GM21619 (cell line): ENCODE measurements around the gene HLCS.

Source experiments
- ATAC-seq: cut with Tn5 transposase; IDR thresholded peaks from one replicate; pipeline ENCODE4 v1.9.1; 2021; ENCODE audit not compliant: unreplicated experiment

Gene HLCS

GRCh38 chr21:36985751-36986594 lies 19.5 kb upstream of the HLCS start:
- ATAC-seq = no peak

- ATAC-seq = no peak
Measured at GRCh38 chr21:36981977-36982700, 15.7 kb upstream of the HLCS start.

- no peak for ATAC-seq
Measured at GRCh38 chr21:36981049-36981391, 14.6 kb upstream of the HLCS start.

GRCh38 chr21:36980280-36981048 lies 14.0 kb upstream of the HLCS start:
- ATAC-seq = peak; percentile 35

GRCh38 chr21:36976882-36977651 lies 10.6 kb upstream of the HLCS start:
- peak; percentile 72 for ATAC-seq

- no peak for ATAC-seq
Measured at GRCh38 chr21:36976228-36976861, 9.9 kb upstream of the HLCS start.

GRCh38 chr21:36974851-36975192 lies 8.4 kb upstream of the HLCS start:
- ATAC-seq = no peak

- ATAC-seq = no peak
Measured at GRCh38 chr21:36973986-36974850, 7.7 kb upstream of the HLCS start.

- no peak for ATAC-seq
Measured at GRCh38 chr21:36968976-36969375, 2.5 kb upstream of the HLCS start.

- ATAC-seq = no peak
Measured at GRCh38 chr21:36968414-36968813, 1.9 kb upstream of the HLCS start.

GRCh38 chr21:36966821-36967768 lies 626 bp upstream of the HLCS start:
- ATAC-seq = peak; percentile 18

- no peak for ATAC-seq
Measured at GRCh38 chr21:36965720-36966065, 776 bp downstream of the HLCS start.

- no peak for ATAC-seq
Measured at GRCh38 chr21:36964827-36965719, 1.4 kb downstream of the HLCS start.

- no peak for ATAC-seq
Measured at GRCh38 chr21:36964398-36964797, 2.1 kb downstream of the HLCS start.

- no peak for ATAC-seq
Measured at GRCh38 chr21:36962098-36962780, 4.2 kb downstream of the HLCS start.

- ATAC-seq = no peak
Measured at GRCh38 chr21:36960676-36961284, 5.7 kb downstream of the HLCS start.
